Measurements from ENCODE around the gene ATP10B. TPM values are rescaled to one million over a fixed set of nuclear protein-coding genes. Genes with fewer than 3 reads are reported as not detected.

Gene ATP10B
- polyA plus RNA-seq, 3 donors = 0.10 to 1.8 (median 0.11) TPM

- WGBS, 3 donors = 62 to 63% (median 63%) methylated on average over 3 of the region's 3 CpGs
- no peak overlapping the region for H3K27ac ChIP-seq (ENCODE audit: low read depth, low read length)
Measured at GRCh38 chr5:160619381-160619780, 232.6 kb downstream of the ATP10B start.

- WGBS, 3 donors = 44 to 55% (median 51%) methylated on average over 1 of the region's 1 CpG
- H3K27ac ChIP-seq (ENCODE audit: low read depth, low read length) = no peak overlapping the region
Measured at GRCh38 chr5:160618286-160618685, 233.7 kb downstream of the ATP10B start.

- 81 to 93% (median 84%) methylated on average over 4 of the region's 4 CpGs for WGBS, 3 donors
- H3K27ac ChIP-seq (ENCODE audit: low read depth, low read length) = no peak overlapping the region
Measured at GRCh38 chr5:160616712-160617497, 235.1 kb downstream of the ATP10B start.

GRCh38 chr5:160614136-160614535, 237.9 kb downstream of the ATP10B start:
- H3K27ac ChIP-seq (ENCODE audit: low read depth, low read length) = no peak overlapping the region
- 89 to 94% (median 92%) methylated on average over 3 of the region's 3 CpGs for WGBS, 3 donors

- H3K27ac ChIP-seq (ENCODE audit: low read depth, low read length) = no peak overlapping the region
- WGBS, 3 donors = 49 to 61% (median 57%) methylated on average over 2 of the region's 2 CpGs
Measured at GRCh38 chr5:160605266-160605665, 246.7 kb downstream of the ATP10B start.

- no peak overlapping the region for H3K27ac ChIP-seq (ENCODE audit: low read depth, low read length)
- WGBS, 3 donors = 70 to 86% (median 73%) methylated on average over 4 of the region's 4 CpGs
Measured at GRCh38 chr5:160604484-160604883, 247.5 kb downstream of the ATP10B start.

- H3K27ac ChIP-seq (ENCODE audit: low read depth, low read length) = no peak overlapping the region
- WGBS, 3 donors = 89 to 95% (median 93%) methylated on average over 4 of the region's 4 CpGs
Measured at GRCh38 chr5:160602744-160603143, 249.3 kb downstream of the ATP10B start.

GRCh38 chr5:160601046-160601445, 251.0 kb downstream of the ATP10B start:
- H3K27ac ChIP-seq (ENCODE audit: low read depth, low read length) = no peak overlapping the region
- 84 to 93% (median 90%) methylated on average over 1 of the region's 1 CpG for WGBS, 3 donors

- WGBS, 3 donors = 86 to 97% (median 92%) methylated on average over 3 of the region's 3 CpGs
- no peak overlapping the region for H3K27ac ChIP-seq (ENCODE audit: low read depth, low read length)
Measured at GRCh38 chr5:160573318-160573717, 278.7 kb downstream of the ATP10B start.

- WGBS, 3 donors = 69 to 84% (median 74%) methylated on average over 4 of the region's 4 CpGs
- H3K27ac ChIP-seq (ENCODE audit: low read depth, low read length) = no peak overlapping the region
Measured at GRCh38 chr5:160567031-160567705, 284.8 kb downstream of the ATP10B start.

GRCh38 chr5:160565376-160565775, 286.6 kb downstream of the ATP10B start:
- 75 to 82% (median 81%) methylated on average over 8 of the region's 8 CpGs for WGBS, 3 donors
- no peak overlapping the region for H3K27ac ChIP-seq (ENCODE audit: low read depth, low read length)

GRCh38 chr5:160556846-160557245, 295.2 kb downstream of the ATP10B start:
- no peak overlapping the region for H3K27ac ChIP-seq (ENCODE audit: low read depth, low read length)
- 80 to 87% (median 84%) methylated on average over 4 of the region's 4 CpGs for WGBS, 3 donors

- H3K27ac ChIP-seq (ENCODE audit: low read depth, low read length) = no peak overlapping the region
- 67 to 81% (median 77%) methylated on average over 6 of the region's 6 CpGs for WGBS, 3 donors
Measured at GRCh38 chr5:160555971-160556631, 295.9 kb downstream of the ATP10B start.

GRCh38 chr5:160555581-160555970, 296.4 kb downstream of the ATP10B start:
- H3K27ac ChIP-seq (ENCODE audit: low read depth, low read length) = no peak overlapping the region
- WGBS, 3 donors = 90 to 97% (median 97%) methylated on average over 3 of the region's 3 CpGs

GRCh38 chr5:160550075-160550474, 301.9 kb downstream of the ATP10B start:
- no peak overlapping the region for H3K27ac ChIP-seq (ENCODE audit: low read depth, low read length)

- 58 to 75% (median 74%) methylated on average over 4 of the region's 4 CpGs for WGBS, 3 donors
- H3K27ac ChIP-seq (ENCODE audit: low read depth, low read length) = no peak overlapping the region
Measured at GRCh38 chr5:160548949-160549645, 302.9 kb downstream of the ATP10B start.

- WGBS, 3 donors = 77 to 89% (median 86%) methylated on average over 1 of the region's 1 CpG
- no peak overlapping the region for H3K27ac ChIP-seq (ENCODE audit: low read depth, low read length)
Measured at GRCh38 chr5:160547872-160548271, 304.1 kb downstream of the ATP10B start.

- H3K27ac ChIP-seq (ENCODE audit: low read depth, low read length) = no peak overlapping the region
- WGBS, 3 donors = 89 to 97% (median 92%) methylated on average over 2 of the region's 2 CpGs
Measured at GRCh38 chr5:160547061-160547460, 304.9 kb downstream of the ATP10B start.

GRCh38 chr5:160545832-160546231, 306.2 kb downstream of the ATP10B start:
- WGBS, 3 donors = 84 to 98% (median 91%) methylated on average over 1 of the region's 1 CpG
- H3K27ac ChIP-seq (ENCODE audit: low read depth, low read length) = no peak overlapping the region

Measured in adipose tissue (tissue), 3 donors.